Gastroesophageal sphincter (tissue), 4 donors: ENCODE results near the gene ELL2. TPM values are rescaled to one million over a fixed set of nuclear protein-coding genes. Genes with fewer than 3 reads are reported as not detected.

Experiments
- ATAC-seq: fragments of 150-250 bp; one replicate; pipeline ENCODE4 v1.9.1; 2016; ENCODE audit warnings: mild to moderate bottlenecking, moderate library complexity
- H3K27ac ChIP-seq, 4 donors: fragments of 200-600 bp; sonication (generic) in 3 of 4; 1 replicate in 3 of 4; 2 replicates in 1 of 4; pipeline ENCODE4 v1.5.1; 2016 to 2019
- H3K27me3 ChIP-seq: fragments of 200-600 bp; sonication (generic); one replicate; pipeline ENCODE4 v1.5.1; 2019
- H3K36me3 ChIP-seq, 2 donors: fragments of 200-600 bp; sonication (generic); one replicate each; pipeline ENCODE4 v1.5.1; 2019; ENCODE audit warnings: control low read depth in 1 of 2
- H3K4me1 ChIP-seq, 3 donors: fragments of 200-600 bp; sonication (generic); 1 replicate in 2 of 3; 2 replicates in 1 of 3; pipeline ENCODE4 v1.5.1; 2016 to 2019; ENCODE audit warnings: control low read depth in 2 of 3
- H3K4me3 ChIP-seq, 2 donors: fragments of 200-600 bp; sonication (generic); one replicate each; pipeline ENCODE4 v1.5.1; 2019; ENCODE audit warnings: mild to moderate bottlenecking in 1 of 2, moderate library complexity in 1 of 2
- H3K9me3 ChIP-seq, 3 donors: fragments of 200-600 bp; sonication (generic); one replicate each; pipeline ENCODE4 v1.5.1; 2017 to 2019; ENCODE audit warnings: control low read depth in 2 of 3
- EP300 ChIP-seq: sonication (generic); formaldehyde crosslinking; IDR thresholded peaks from one replicate; pipeline ENCODE4 v1.6.1; 2017; ENCODE audit warnings: antibody characterized with exemption, mild to moderate bottlenecking
- POLR2A ChIP-seq, 2 donors: fragments of 450-650 bp; IDR thresholded peaks; one replicate each; pipeline ENCODE4 v1.6.1; 2017; ENCODE audit warnings: antibody characterized with exemption in 2 of 2, mild to moderate bottlenecking in 2 of 2, moderate library complexity in 1 of 2
- POLR2AphosphoS5 ChIP-seq: sonication (generic); formaldehyde crosslinking; IDR thresholded peaks from one replicate; pipeline ENCODE4 v1.6.1; 2017; ENCODE audit warnings: antibody characterized with exemption
- WGBS, 2 donors: methylation state at CpG; one replicate each; pipeline ENCODE4 v1.1.5; 2018; ENCODE audit warnings: low coverage in 1 of 2; 5-methylcytosine and 5-hydroxymethylcytosine counted together
- total RNA-seq, 4 donors: library from RNA; depleted of rRNA; stranded (reverse); fragments of >200 nt; gene quantifications; one replicate each; pipeline ENCODE4 v1.1.0, GENCODE V29; 2016
- TF ChIP-seq, protein P1 (sequence below), 4 experiments: fragments of 200-600 bp in 2 of 4; fragments of 450-650 bp in 2 of 4; sonication (generic) in 1 of 4; IDR thresholded peaks; one replicate each; pipeline ENCODE4 v1.5.1; 2017 to 2019; ENCODE audit warnings: antibody characterized with exemption in 4 of 4, mild to moderate bottlenecking in 2 of 4, moderate library complexity in 2 of 4

ELL2 gene
- total RNA-seq, 4 donors from 2014 or later, result 38.4 to 117 (median 59.3) TPM

GRCh38 chr5:95973793-95974325 is 12.2 kb upstream of the ELL2 start:
- ATAC-seq, result no peak
- Histone ChIP-seq H3K27me3 (no peaks in the 10 kb centered on the region), H3K27ac (no peak overlapping the region), H3K4me1 (no peaks in the 10 kb centered on the region), H3K4me3 (no peak overlapping the region), H3K9me3 (no peaks in the 10 kb centered on the region), H3K36me3 (no peaks in the 10 kb centered on the region)
- 49 to 79% methylated on average over 3 of the region's 3 CpGs for WGBS, 2 donors
- TF ChIP-seq EP300 (no peak), POLR2AphosphoS5 (no peak)
- TF ChIP-seq, protein P1, sequence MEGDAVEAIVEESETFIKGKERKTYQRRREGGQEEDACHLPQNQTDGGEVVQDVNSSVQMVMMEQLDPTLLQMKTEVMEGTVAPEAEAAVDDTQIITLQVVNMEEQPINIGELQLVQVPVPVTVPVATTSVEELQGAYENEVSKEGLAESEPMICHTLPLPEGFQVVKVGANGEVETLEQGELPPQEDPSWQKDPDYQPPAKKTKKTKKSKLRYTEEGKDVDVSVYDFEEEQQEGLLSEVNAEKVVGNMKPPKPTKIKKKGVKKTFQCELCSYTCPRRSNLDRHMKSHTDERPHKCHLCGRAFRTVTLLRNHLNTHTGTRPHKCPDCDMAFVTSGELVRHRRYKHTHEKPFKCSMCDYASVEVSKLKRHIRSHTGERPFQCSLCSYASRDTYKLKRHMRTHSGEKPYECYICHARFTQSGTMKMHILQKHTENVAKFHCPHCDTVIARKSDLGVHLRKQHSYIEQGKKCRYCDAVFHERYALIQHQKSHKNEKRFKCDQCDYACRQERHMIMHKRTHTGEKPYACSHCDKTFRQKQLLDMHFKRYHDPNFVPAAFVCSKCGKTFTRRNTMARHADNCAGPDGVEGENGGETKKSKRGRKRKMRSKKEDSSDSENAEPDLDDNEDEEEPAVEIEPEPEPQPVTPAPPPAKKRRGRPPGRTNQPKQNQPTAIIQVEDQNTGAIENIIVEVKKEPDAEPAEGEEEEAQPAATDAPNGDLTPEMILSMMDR (IDR thresholded peaks at IDR 0.05), result no peak

DNA sequence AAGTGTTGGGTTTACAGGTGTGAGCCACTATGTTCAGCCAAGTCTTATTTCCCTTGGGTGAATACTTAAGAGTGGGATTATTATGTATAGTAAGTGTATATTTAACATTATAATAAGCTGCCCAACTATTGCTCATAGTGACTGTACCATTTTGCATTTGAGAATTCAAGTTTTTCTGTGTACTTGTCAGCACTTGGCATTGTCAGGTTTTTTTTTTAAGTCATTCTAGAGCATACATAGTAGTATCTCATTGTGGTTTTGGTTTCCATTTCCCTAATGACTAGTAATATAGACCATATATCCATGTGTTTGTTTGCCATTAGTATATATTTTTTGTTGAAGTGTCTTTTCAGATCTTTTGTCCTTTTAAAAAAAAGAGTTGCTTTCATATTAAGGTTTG is 10.5 kb upstream of the ELL2 start:
- no peaks in the 10 kb centered on the region for H3K27me3 ChIP-seq
- no peaks in the 10 kb centered on the region for H3K9me3 ChIP-seq
- no peaks in the 10 kb centered on the region for H3K36me3 ChIP-seq
- H3K4me3 ChIP-seq, result no peak overlapping the region
- no peak overlapping the region for H3K27ac ChIP-seq
- TF ChIP-seq POLR2A (IDR thresholded peaks at IDR 0.05) (no peak), POLR2AphosphoS5 (no peak), EP300 (no peak)
- TF ChIP-seq, protein P1 (IDR thresholded peaks at IDR 0.05), result no peak
- no peak for ATAC-seq
- no peaks in the 10 kb centered on the region for H3K4me1 ChIP-seq

DNA sequence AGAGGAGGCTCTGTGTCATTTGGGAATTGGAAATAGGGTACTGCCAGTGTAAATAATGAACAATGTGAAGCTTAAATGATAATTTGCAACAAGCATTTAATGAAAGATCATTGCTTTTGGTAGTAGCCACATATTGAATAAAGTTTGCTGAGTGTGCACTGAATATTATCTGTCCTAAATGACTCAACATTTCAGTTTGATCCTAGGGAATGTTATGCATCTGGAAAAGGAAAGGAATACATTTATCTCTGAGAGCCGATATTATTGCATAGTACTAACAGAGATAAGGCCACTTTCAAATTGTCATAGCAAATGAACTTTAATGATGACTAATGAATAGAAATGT is 8.7 kb upstream of the ELL2 start:
- ATAC-seq, result no peak
- TF ChIP-seq EP300, result no peak
- no peak for TF ChIP-seq POLR2AphosphoS5
- TF ChIP-seq, protein P1 (IDR thresholded peaks at IDR 0.05), result no peak
- TF ChIP-seq POLR2A (IDR thresholded peaks at IDR 0.05), result no peak
- H3K4me3 ChIP-seq, result no peak overlapping the region
- no peaks in the 10 kb centered on the region for H3K9me3 ChIP-seq
- H3K36me3 ChIP-seq, result no peaks in the 10 kb centered on the region
- no peak overlapping the region for H3K27ac ChIP-seq
- no peaks in the 10 kb centered on the region for H3K4me1 ChIP-seq
- H3K27me3 ChIP-seq, result no peaks in the 10 kb centered on the region
- 18 to 89% methylated on average over 1 of the region's 1 CpG for WGBS, 2 donors

DNA sequence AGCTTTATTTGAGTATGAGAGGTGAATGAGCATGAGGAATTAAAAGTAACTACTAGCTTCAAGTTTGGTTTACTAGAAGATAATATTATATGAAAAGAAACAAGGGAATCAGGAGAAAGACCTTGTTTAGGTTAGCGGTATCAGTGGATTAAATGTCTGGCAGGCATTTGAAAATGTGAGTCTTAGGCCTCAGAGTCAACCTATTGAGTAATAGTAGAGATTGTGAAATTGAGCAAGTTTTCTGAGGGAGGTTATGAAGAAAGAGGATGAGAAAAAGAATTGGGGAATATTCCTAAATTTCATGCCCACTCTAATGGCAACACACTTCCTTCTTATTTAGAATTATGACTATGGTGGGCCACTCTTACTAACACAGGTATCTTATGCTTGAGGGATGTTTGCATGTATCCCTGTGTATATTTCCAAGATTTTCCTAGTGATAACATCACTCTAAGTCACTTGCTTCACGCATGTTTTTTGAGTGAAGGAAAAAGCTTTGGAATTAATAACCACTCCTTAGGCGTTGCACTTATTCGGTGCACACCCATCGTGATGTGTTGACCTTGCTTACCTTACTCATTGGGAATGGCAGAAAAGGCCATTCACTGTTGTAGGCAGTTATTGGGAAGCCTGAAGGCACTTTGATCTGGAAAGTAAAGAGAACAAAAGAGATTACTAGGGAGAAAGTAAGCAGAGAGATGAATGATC is 8.2 kb upstream of the ELL2 start:
- no peak for ATAC-seq
- no peaks in the 10 kb centered on the region for H3K36me3 ChIP-seq
- WGBS, 2 donors, result 93 to 100% methylated on average over 4 to 5 of the region's 5 CpGs
- no peak overlapping the region for H3K4me3 ChIP-seq
- no peak for TF ChIP-seq POLR2AphosphoS5
- TF ChIP-seq, protein P1 (IDR thresholded peaks at IDR 0.05), result no peak
- no peak for TF ChIP-seq POLR2A (IDR thresholded peaks at IDR 0.05)
- no peak for TF ChIP-seq EP300
- no peaks in the 10 kb centered on the region for H3K27me3 ChIP-seq
- no peaks in the 10 kb centered on the region for H3K9me3 ChIP-seq
- H3K4me1 ChIP-seq, result no peaks in the 10 kb centered on the region
- H3K27ac ChIP-seq, result no peak overlapping the region

GRCh38 chr5:95969055-95969454 is 7.4 kb upstream of the ELL2 start:
- H3K27me3 ChIP-seq, result no peaks in the 10 kb centered on the region
- no peak overlapping the region for H3K4me3 ChIP-seq
- H3K4me1 ChIP-seq, result no peaks in the 10 kb centered on the region
- 76 to 98% methylated on average over 4 to 5 of the region's 5 CpGs for WGBS, 2 donors
- TF ChIP-seq POLR2A (IDR thresholded peaks at IDR 0.05), result no peak
- TF ChIP-seq EP300, result no peak
- TF ChIP-seq, protein P1 (IDR thresholded peaks at IDR 0.05), result no peak
- TF ChIP-seq POLR2AphosphoS5, result no peak
- ATAC-seq, result no peak
- no peaks in the 10 kb centered on the region for H3K9me3 ChIP-seq
- H3K27ac ChIP-seq, result no peak overlapping the region
- no peaks in the 10 kb centered on the region for H3K36me3 ChIP-seq
